Measurements from ENCODE around the gene ANKS1A.

DNA sequence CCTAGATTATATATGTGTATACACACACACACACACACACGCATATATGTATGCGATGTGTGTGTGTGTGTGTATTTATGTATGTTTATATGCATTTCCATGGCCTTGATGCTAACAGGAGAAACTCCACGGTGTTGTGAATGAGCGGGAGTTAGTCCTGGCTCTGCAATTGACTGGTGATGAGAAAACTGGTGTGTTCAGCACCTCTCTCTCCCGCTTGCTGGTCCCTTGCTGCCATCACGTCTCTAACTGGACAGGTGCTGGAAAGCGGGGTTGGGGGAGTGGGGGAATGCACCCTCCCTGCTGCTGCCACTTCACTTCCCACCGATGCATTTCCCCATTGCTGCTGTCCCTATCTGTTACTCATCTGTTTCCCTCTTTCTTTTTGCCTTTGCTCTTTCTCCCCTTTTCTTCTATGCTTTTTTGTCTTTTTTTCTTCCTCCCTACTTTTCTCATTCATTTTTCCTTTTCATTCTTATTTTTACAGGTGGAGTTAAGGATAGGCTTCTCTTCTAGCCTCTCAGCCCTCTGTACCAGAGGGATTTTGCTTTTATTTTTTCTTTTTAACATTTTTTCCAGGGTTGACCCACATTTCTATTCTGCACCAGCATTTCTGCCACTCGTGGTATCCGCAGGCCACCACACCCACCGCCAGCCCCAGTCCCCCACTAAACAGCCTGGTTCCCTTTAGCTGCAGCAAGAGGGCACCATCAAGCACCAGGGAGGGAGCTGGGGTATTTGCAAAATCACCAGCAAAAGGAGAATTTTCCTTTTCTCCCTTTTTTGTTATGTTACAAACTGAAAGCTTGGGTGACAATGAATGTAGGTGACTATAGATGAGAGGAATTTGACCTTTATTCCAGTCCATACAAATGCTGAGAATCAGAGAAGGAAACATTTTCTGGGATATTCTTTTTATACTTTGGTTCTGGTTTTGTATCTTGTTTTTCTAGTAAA, 136.5 kb downstream of the ANKS1A start:
- TF ChIP-seq ZBTB44 (tag by site-specific recombination; IDR thresholded peaks at IDR 0.05) (no peak), CTCF (tag by site-specific recombination; IDR thresholded peaks at IDR 0.05) (no peak; the same call in 1 of the 2 replicates), ZBTB26 (tag by site-specific recombination; optimal IDR thresholded peaks at IDR 0.05) (no peak), SETDB1 (IDR thresholded peaks at IDR 0.05; ENCODE audit: insufficient read length, low read length) (no peak), ZNF121 (tag by site-specific recombination; IDR thresholded peaks at IDR 0.05) (no peak), ZBTB8A (tag by site-specific recombination; IDR thresholded peaks at IDR 0.05) (no peak), ZNF624 (tag by site-specific recombination; IDR thresholded peaks at IDR 0.05) (no peak), ZNF138 (tag by site-specific recombination; IDR thresholded peaks at IDR 0.05; ENCODE audit: borderline replicate concordance) (no peak)
- TF ChIP-seq, protein P1, sequence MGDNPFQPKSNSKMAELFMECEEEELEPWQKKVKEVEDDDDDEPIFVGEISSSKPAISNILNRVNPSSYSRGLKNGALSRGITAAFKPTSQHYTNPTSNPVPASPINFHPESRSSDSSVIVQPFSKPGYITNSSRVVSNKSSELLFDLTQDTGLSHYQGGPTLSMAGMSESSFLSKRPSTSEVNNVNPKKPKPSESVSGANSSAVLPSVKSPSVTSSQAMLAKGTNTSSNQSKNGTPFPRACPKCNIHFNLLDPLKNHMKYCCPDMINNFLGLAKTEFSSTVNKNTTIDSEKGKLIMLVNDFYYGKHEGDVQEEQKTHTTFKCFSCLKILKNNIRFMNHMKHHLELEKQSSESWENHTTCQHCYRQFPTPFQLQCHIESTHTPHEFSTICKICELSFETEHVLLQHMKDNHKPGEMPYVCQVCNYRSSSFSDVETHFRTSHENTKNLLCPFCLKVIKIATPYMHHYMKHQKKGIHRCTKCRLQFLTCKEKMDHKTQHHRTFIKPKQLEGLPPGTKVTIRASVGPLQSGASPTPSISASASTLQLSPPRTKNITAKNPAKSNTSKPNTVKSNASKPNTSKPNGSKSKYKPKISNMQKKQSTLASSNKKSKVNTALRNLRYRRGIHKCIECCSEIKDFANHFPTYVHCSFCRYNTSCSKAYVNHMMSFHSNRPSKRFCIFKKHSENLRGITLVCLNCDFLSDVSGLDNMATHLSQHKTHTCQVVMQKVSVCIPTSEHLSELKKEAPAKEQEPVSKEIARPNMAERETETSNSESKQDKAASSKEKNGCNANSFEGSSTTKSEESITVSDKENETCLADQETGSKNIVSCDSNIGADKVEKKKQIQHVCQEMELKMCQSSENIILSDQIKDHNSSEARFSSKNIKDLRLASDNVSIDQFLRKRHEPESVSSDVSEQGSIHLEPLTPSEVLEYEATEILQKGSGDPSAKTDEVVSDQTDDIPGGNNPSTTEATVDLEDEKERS (tag by site-specific recombination; IDR thresholded peaks at IDR 0.05), result no peak
- TF ChIP-seq, protein P2, sequence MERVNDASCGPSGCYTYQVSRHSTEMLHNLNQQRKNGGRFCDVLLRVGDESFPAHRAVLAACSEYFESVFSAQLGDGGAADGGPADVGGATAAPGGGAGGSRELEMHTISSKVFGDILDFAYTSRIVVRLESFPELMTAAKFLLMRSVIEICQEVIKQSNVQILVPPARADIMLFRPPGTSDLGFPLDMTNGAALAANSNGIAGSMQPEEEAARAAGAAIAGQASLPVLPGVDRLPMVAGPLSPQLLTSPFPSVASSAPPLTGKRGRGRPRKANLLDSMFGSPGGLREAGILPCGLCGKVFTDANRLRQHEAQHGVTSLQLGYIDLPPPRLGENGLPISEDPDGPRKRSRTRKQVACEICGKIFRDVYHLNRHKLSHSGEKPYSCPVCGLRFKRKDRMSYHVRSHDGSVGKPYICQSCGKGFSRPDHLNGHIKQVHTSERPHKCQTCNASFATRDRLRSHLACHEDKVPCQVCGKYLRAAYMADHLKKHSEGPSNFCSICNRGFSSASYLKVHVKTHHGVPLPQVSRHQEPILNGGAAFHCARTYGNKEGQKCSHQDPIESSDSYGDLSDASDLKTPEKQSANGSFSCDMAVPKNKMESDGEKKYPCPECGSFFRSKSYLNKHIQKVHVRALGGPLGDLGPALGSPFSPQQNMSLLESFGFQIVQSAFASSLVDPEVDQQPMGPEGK (tag by site-specific recombination; IDR thresholded peaks at IDR 0.05), result no peak

All from HEK293 (cell line).